ENCODE results near the gene PAK5.

DNA sequence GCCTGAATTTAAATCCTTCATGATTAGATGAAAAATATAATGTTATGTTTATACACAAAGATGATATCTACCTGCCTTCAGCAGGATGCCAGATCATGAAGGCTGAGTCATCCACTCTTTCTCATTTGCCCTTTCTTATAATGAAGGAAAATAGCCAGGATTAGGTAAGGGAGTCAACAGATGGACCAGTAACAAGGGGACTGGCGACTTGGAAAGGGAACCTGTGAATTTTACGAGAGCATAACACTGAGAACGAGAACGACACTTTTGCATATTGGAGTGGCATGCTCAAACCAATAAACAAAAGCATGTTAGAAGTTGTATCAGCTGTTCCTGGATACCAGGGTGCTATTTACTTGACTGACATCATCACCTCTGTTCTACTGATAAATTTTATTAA lies 170.5 kb downstream of the PAK5 start:
- TF ChIP-seq POLR2A (IDR thresholded peaks at IDR 0.05) (no peak), POLR2AphosphoS5 (IDR thresholded peaks at IDR 0.05; ENCODE audit: insufficient read depth in 1 of 2, low read depth in 1 of 2) (no peak)
